IMR-90 (cell line): ENCODE results near the gene NQO2. TPM values are rescaled to one million over a fixed set of nuclear protein-coding genes. Genes with fewer than 3 reads are reported as not detected.

Experiments
- ATAC-seq: fragments of 200-7000 bp; cut with Tn5 transposase; 2 replicates; pipeline ENCODE4 v1.9.1; 2020; ENCODE audit warnings: low read depth, mild to moderate bottlenecking, moderate library complexity
- BruUV-seq: library from RNA; stranded (reverse); fragments of 400-500 nt; replicated peaks from 2 replicates; lab custom pipeline; 2021; lab: Mats Ljungman, UMichigan
- CTCF ChIA-PET: fragments of 300-600 bp; formaldehyde crosslinking; extraction: SDS; loops from one replicate; lab custom pipeline; 2021; ENCODE audit warnings: antibody characterized with exemption; lab: Yijun Ruan, JAX
- POLR2A ChIA-PET: fragments of 300-600 bp; sonication (Branson Sonifier 250); formaldehyde crosslinking; loops from one replicate; lab custom pipeline; 2022; ENCODE audit warnings: antibody characterized with exemption; ENCODE audit not compliant: unreplicated experiment; lab: Charles Lee
- DNase-seq: peaks from one replicate; pipeline ENCODE4 v3.0.0; 2013
- H2AFZ ChIP-seq: replicated peaks from 2 replicates; pipeline ENCODE3; 2013; ENCODE audit warnings: low read length, mild to moderate bottlenecking; ENCODE audit not compliant: poor library complexity
- H2AK5ac ChIP-seq: 2 replicates; pipeline ENCODE4 v1.6.1; 2013; ENCODE audit warnings: low read depth, low read length, inconsistent platforms
- H2AK9ac ChIP-seq: replicated peaks from 2 replicates; pipeline ENCODE3; 2013; ENCODE audit warnings: mild to moderate bottlenecking, low read depth, low read length, moderate library complexity; ENCODE audit not compliant: poor library complexity
- H2BK120ac ChIP-seq: 2 replicates; pipeline ENCODE4 v1.6.1; 2013; ENCODE audit warnings: low read depth, low read length, inconsistent platforms
- H2BK15ac ChIP-seq: 3 replicates; pipeline ENCODE4 v1.6.1; 2013; ENCODE audit warnings: low read depth, low read length, inconsistent platforms
- H2BK20ac ChIP-seq: 2 replicates; pipeline ENCODE4 v1.6.1; 2013; ENCODE audit warnings: low read depth, mild to moderate bottlenecking, inconsistent platforms, low read length, moderate library complexity
- H2BK5ac ChIP-seq: 2 replicates; pipeline ENCODE4 v1.6.1; 2013; ENCODE audit warnings: mild to moderate bottlenecking, low read depth, low read length, inconsistent platforms; ENCODE audit not compliant: poor library complexity, severe bottlenecking
- H3K14ac ChIP-seq: replicated peaks from 2 replicates; pipeline ENCODE4 v1.6.1; 2013; ENCODE audit warnings: low read depth, low read length, inconsistent platforms
- H3K18ac ChIP-seq: 2 replicates; pipeline ENCODE4 v1.6.1; 2013; ENCODE audit warnings: low read depth, low read length, control low read depth
- H3K23ac ChIP-seq: 2 replicates; pipeline ENCODE4 v1.6.1; 2013; ENCODE audit warnings: low read depth, low read length, inconsistent platforms
- H3K27ac ChIP-seq: 2 replicates; pipeline ENCODE4 v1.5.1; 2013; ENCODE audit warnings: mild to moderate bottlenecking, control low read depth, low read length; ENCODE audit not compliant: insufficient read depth
- H3K27me3 ChIP-seq: 2 replicates; pipeline ENCODE4 v1.6.1; 2013; ENCODE audit warnings: low read length; ENCODE audit not compliant: control insufficient read depth, insufficient read depth
- H3K36me3 ChIP-seq: 2 replicates; pipeline ENCODE4 v1.6.1; 2013; ENCODE audit warnings: low read length, mixed read lengths; ENCODE audit not compliant: control insufficient read depth, insufficient read depth
- H3K4ac ChIP-seq: 2 replicates; pipeline ENCODE4 v1.6.1; 2013; ENCODE audit warnings: low read depth, low read length, inconsistent platforms
- H3K4me1 ChIP-seq: 2 replicates; pipeline ENCODE4 v1.6.1; 2013; ENCODE audit warnings: low read length, mixed read lengths; ENCODE audit not compliant: control insufficient read depth, insufficient read depth
- H3K4me2 ChIP-seq: 2 replicates; pipeline ENCODE4 v1.6.1; 2013; ENCODE audit warnings: low read depth, mild to moderate bottlenecking, control low read depth, low read length, moderate library complexity
- H3K4me3 ChIP-seq: 2 replicates; pipeline ENCODE4 v1.5.1; 2013; ENCODE audit warnings: low read depth, mild to moderate bottlenecking, control low read depth, low read length, moderate library complexity; ENCODE audit not compliant: insufficient read depth
- H3K56ac ChIP-seq: 2 replicates; pipeline ENCODE4 v1.6.1; 2013; ENCODE audit warnings: low read length, inconsistent platforms; ENCODE audit not compliant: insufficient read depth; ENCODE audit errors: extremely low read depth
- H3K79me1 ChIP-seq, 2 experiments: 2 replicates each; pipeline ENCODE4 v1.6.1; 2013; ENCODE audit warnings: low read length in 2 of 2, inconsistent platforms in 1 of 2, low read depth in 1 of 2
- H3K9ac ChIP-seq: 2 replicates; pipeline ENCODE4 v1.6.1; 2013; ENCODE audit warnings: low read depth, low read length, control low read depth
- H3K9me1 ChIP-seq: 2 replicates; pipeline ENCODE4 v1.6.1; 2013; ENCODE audit warnings: low read length, inconsistent platforms; ENCODE audit not compliant: insufficient read depth
- H3K9me3 ChIP-seq: 2 replicates; pipeline ENCODE4 v1.6.1; 2013; ENCODE audit warnings: low read length; ENCODE audit not compliant: control insufficient read depth, insufficient read depth
- H4K20me1 ChIP-seq: 2 replicates; pipeline ENCODE4 v1.6.1; 2013; ENCODE audit warnings: low read length, inconsistent platforms; ENCODE audit not compliant: insufficient read depth
- H4K5ac ChIP-seq: 2 replicates; pipeline ENCODE4 v1.6.1; 2013; ENCODE audit warnings: mild to moderate bottlenecking, low read depth, low read length, control low read depth
- H4K8ac ChIP-seq, 2 experiments: 2 replicates each; pipeline ENCODE4 v1.6.1; 2013; ENCODE audit warnings: low read depth in 2 of 2, low read length in 2 of 2, control low read depth in 1 of 2, inconsistent platforms in 1 of 2
- H4K91ac ChIP-seq: 2 replicates; pipeline ENCODE4 v1.6.1; 2013; ENCODE audit warnings: low read depth, low read length, inconsistent platforms; ENCODE audit not compliant: insufficient read depth
- BHLHE40 ChIP-seq: fragments of 150-350 bp; IDR thresholded peaks from 2 replicates; pipeline ENCODE4 v1.6.1; 2016; ENCODE audit warnings: mild to moderate bottlenecking, low read depth, low read length
- CEBPB ChIP-seq: IDR thresholded peaks from 2 replicates; pipeline ENCODE4 v1.6.1; 2012; ENCODE audit warnings: low read depth, low read length, improper control_type of control experiment
- CHD1 ChIP-seq: IDR thresholded peaks from 2 replicates; pipeline ENCODE4 v1.6.1; 2012; ENCODE audit warnings: low read depth, low read length, improper control_type of control experiment
- ELK1 ChIP-seq: fragments of 150-350 bp; IDR thresholded peaks from 2 replicates; pipeline ENCODE4 v1.6.1; 2016; ENCODE audit warnings: low read depth, mild to moderate bottlenecking, low read length, moderate library complexity, borderline replicate concordance
- FOS ChIP-seq: fragments of 150-350 bp; IDR thresholded peaks from 2 replicates; pipeline ENCODE4 v1.6.1; 2016; ENCODE audit warnings: low read depth, low read length
- MAFK ChIP-seq: IDR thresholded peaks from 2 replicates; pipeline ENCODE4 v1.6.1; 2012; ENCODE audit warnings: low read depth, low read length, improper control_type of control experiment
- MAZ ChIP-seq: IDR thresholded peaks from 2 replicates; pipeline ENCODE4 v1.6.1; 2012; ENCODE audit warnings: low read depth, mild to moderate bottlenecking, low read length, improper control_type of control experiment, moderate library complexity, borderline replicate concordance
- MXI1 ChIP-seq: IDR thresholded peaks from 2 replicates; pipeline ENCODE4 v1.6.1; 2012; ENCODE audit warnings: low read depth, mild to moderate bottlenecking, low read length, moderate library complexity, borderline replicate concordance
- NFE2L2 ChIP-seq: fragments of 150-350 bp; IDR thresholded peaks from 2 replicates; pipeline ENCODE4 v1.6.1; 2016; ENCODE audit warnings: low read depth, mild to moderate bottlenecking, low read length
- RAD21 ChIP-seq: IDR thresholded peaks from 2 replicates; pipeline ENCODE4 v1.6.1; 2012; ENCODE audit warnings: low read length, improper control_type of control experiment
- RCOR1 ChIP-seq: IDR thresholded peaks from 2 replicates; pipeline ENCODE4 v1.6.1; 2012; ENCODE audit warnings: mild to moderate bottlenecking, low read length, improper control_type of control experiment; ENCODE audit not compliant: insufficient replicate concordance
- RFX5 ChIP-seq: IDR thresholded peaks from 2 replicates; pipeline ENCODE4 v1.8.0; 2012; ENCODE audit warnings: low read depth, mild to moderate bottlenecking, low read length, moderate library complexity
- WGBS, 2 experiments: methylation state at CpG; one replicate each; pipeline versions ENCODE4 v1.1.5 to v1.1.7; 2013; ENCODE audit warnings: missing lambda C conversion rate in 2 of 2; ENCODE audit not compliant: insufficient read length in 1 of 2; ENCODE audit errors: extremely low coverage in 2 of 2; 5-methylcytosine and 5-hydroxymethylcytosine counted together
- dilution Hi-C: fragments of 300-500 bp; cut with HindIII; formaldehyde crosslinking; loops from one replicate; pipeline ENCODE4 v1.14.3; 2018; ENCODE audit warnings: low sequenced_read_pairs; ENCODE audit not compliant: unreplicated experiment
- in situ Hi-C: fragments of 300-500 bp; cut with MboI; formaldehyde crosslinking; loops from 3 replicates; pipeline ENCODE4 v1.14.3; 2019; ENCODE audit warnings: low sequenced_read_pairs, inconsistent platforms, mixed read lengths
- intact Hi-C: fragments of 100-400 bp; cut with micrococcal nuclease; formaldehyde crosslinking; loops from 2 replicates; pipeline ENCODE4 v1.10.0; 2022
- polyA plus RNA-seq, 3 experiments: library from polyadenylated mRNA; depleted of rRNA; stranded (reverse); fragments of >200 nt; gene quantifications; 2 replicates each; pipeline ENCODE4 v1.2.3, GENCODE V29; 2012; ENCODE audit warnings: low replicate concordance in 1 of 3
- total RNA-seq: library from RNA; depleted of rRNA; stranded (reverse); fragments of >200 nt; gene quantifications from 2 replicates; pipeline ENCODE4 v1.2.3, GENCODE V29; 2012

Gene NQO2
- total and polyA plus RNA-seq, 2 of the 4 experiments (the other 2 are of a cell fraction), result 42.5 to 72.1 TPM

GRCh38 chr6:2962636-2963035 lies 37.1 kb upstream of the NQO2 start:
- H3K9me3 ChIP-seq, result no peaks in the 10 kb centered on the region
- TF ChIP-seq CHD1 (no peak), RFX5 (no peak), MXI1 (no peak), MAFK (no peak), RAD21 (no peak), CEBPB (no peak), RCOR1 (no peak), ELK1 (no peak), BHLHE40 (no peak), NFE2L2 (no peak), MAZ (no peak), FOS (no peak)
- H2AK9ac ChIP-seq, result no peak overlapping the region
- H3K27ac ChIP-seq, result no peak overlapping the region
- H4K91ac ChIP-seq, result no peak overlapping the region
- H2AK5ac ChIP-seq, result no peak overlapping the region
- no peak overlapping the region for H3K4ac ChIP-seq
- intact Hi-C loops (no loop called here), dilution Hi-C loops (no loop called here), in situ Hi-C loops (no loop called here)
- ATAC-seq (no peak), DNase-seq (no peak)
- H3K23ac ChIP-seq, result no peak overlapping the region
- no peak overlapping the region for H3K9ac ChIP-seq
- no peak overlapping the region for H3K56ac ChIP-seq
- H3K9me1 ChIP-seq, result peaks cover 36% of the 10 kb centered on the region
- H3K18ac ChIP-seq, result no peak overlapping the region
- no peaks in the 10 kb centered on the region for H3K27me3 ChIP-seq
- H4K5ac ChIP-seq, result no peak overlapping the region
- H4K20me1 ChIP-seq, result peaks cover 18% of the 10 kb centered on the region; the same call in 1 of the 2 replicates
- H3K14ac ChIP-seq, result no peak overlapping the region
- no peak overlapping the region for H2BK20ac ChIP-seq
- H2BK5ac ChIP-seq, result no peak overlapping the region
- peaks cover 10% of the 10 kb centered on the region; the same call in 1 of the 2 replicates for H3K36me3 ChIP-seq
- peaks cover 57 to 84% of the 10 kb centered on the region in 2 experiments for H3K79me1 ChIP-seq
- no peak overlapping the region for H2BK120ac ChIP-seq
- H4K8ac ChIP-seq, result no peak overlapping the region
- H2BK15ac ChIP-seq, result no peak overlapping the region
- H3K4me3 ChIP-seq, result no peak overlapping the region
- no peak overlapping the region for H3K4me2 ChIP-seq
- CTCF ChIA-PET, result no interaction called here
- no peak overlapping the region for H2AFZ ChIP-seq
- WGBS, 2 experiments, result no CpG with 5 or more reads among the region's 3 CpGs
- no TSS peak for BruUV-seq
- POLR2A ChIA-PET, result no interaction called here
- peaks cover 16% of the 10 kb centered on the region for H3K4me1 ChIP-seq
